CD4-positive, alpha-beta memory T cell (primary cell): ENCODE measurements around the gene FERMT1. TPM values are rescaled to one million over a fixed set of nuclear protein-coding genes. Genes with fewer than 3 reads are reported as not detected.

Experiments used
- CTCF ChIA-PET: fragments of 350-600 bp; sonication (Branson Sonifier 250); formaldehyde crosslinking; loops from one replicate; lab custom pipeline; 2021; ENCODE audit warnings: inconsistent platforms; ENCODE audit not compliant: partially characterized antibody; lab: Charles Lee
- POLR2A ChIA-PET: fragments of 350-600 bp; sonication (Branson Sonifier 250); formaldehyde crosslinking; loops from one replicate; lab custom pipeline; 2021; ENCODE audit not compliant: partially characterized antibody; lab: Charles Lee
- DNase-seq, 5 donors: peaks; one replicate each; pipeline versions ENCODE4 v3.0.0 to v3.0.0-alpha.2; 2020 to 2022; ENCODE audit warnings: mixed read lengths in 1 of 5
- H3K27ac ChIP-seq: one replicate; pipeline ENCODE4 v1.7.0; 2013; ENCODE audit warnings: low read depth, low read length
- H3K27me3 ChIP-seq: 2 replicates; pipeline ENCODE4 v1.7.0; 2013; ENCODE audit warnings: mild to moderate bottlenecking, low read length, moderate library complexity; ENCODE audit not compliant: insufficient read depth
- H3K36me3 ChIP-seq: 2 replicates; pipeline ENCODE4 v1.7.0; 2013; ENCODE audit warnings: mild to moderate bottlenecking, low read length, moderate library complexity; ENCODE audit not compliant: insufficient read depth
- H3K4me1 ChIP-seq: 2 replicates; pipeline ENCODE4 v1.7.0; 2013; ENCODE audit warnings: mild to moderate bottlenecking, low read length, moderate library complexity; ENCODE audit not compliant: insufficient read depth
- H3K4me3 ChIP-seq, 2 donors: one replicate each; pipeline ENCODE4 v1.7.0; 2013; ENCODE audit warnings: low read length in 2 of 2, mild to moderate bottlenecking in 1 of 2
- H3K9me3 ChIP-seq, 2 donors: one replicate each; pipeline ENCODE4 v1.7.0; 2013; ENCODE audit warnings: low read length in 2 of 2, control low read depth in 1 of 2; ENCODE audit not compliant: control insufficient read depth in 1 of 2
- H3K27ac Mint-ChIP-seq, 7 donors: one replicate each; pipeline ENCODE4 v1.8.0; 2020 to 2021; ENCODE audit warnings: mixed read lengths in 7 of 7, mild to moderate bottlenecking in 6 of 7, inconsistent platforms in 3 of 7, moderate library complexity in 3 of 7
- H3K27me3 Mint-ChIP-seq, 2 donors: one replicate each; pipeline ENCODE4 v1.8.0; 2020 to 2021; ENCODE audit warnings: mixed read lengths in 2 of 2
- H3K36me3 Mint-ChIP-seq, 2 donors: one replicate each; pipeline ENCODE4 v1.8.0; 2020 to 2021; ENCODE audit warnings: mixed read lengths in 2 of 2, inconsistent platforms in 1 of 2, mild to moderate bottlenecking in 1 of 2
- H3K4me1 Mint-ChIP-seq, 4 donors: one replicate each; pipeline ENCODE4 v1.8.0; 2020 to 2021; ENCODE audit warnings: mixed read lengths in 4 of 4, mild to moderate bottlenecking in 1 of 4
- H3K4me3 Mint-ChIP-seq, 8 donors: one replicate each; pipeline ENCODE4 v1.8.0; 2020 to 2021; ENCODE audit warnings: mixed read lengths in 8 of 8, mild to moderate bottlenecking in 7 of 8, moderate library complexity in 6 of 8, inconsistent platforms in 3 of 8
- H3K9me3 Mint-ChIP-seq, 8 donors: one replicate each; pipeline ENCODE4 v1.8.0; 2020 to 2021; ENCODE audit warnings: mixed read lengths in 8 of 8, mild to moderate bottlenecking in 5 of 8, inconsistent platforms in 3 of 8, moderate library complexity in 1 of 8
- intact Hi-C: fragments of 100-400 bp; cut with micrococcal nuclease; formaldehyde crosslinking; loops from one replicate; pipeline ENCODE4 v1.15.1; 2023
- polyA plus RNA-seq, 2 donors: library from polyadenylated mRNA; unstranded; fragments of 300-500 nt; fragmentation: Illumina TruSeq; gene quantifications; one replicate each; pipeline ENCODE4 v1.2.3, GENCODE V29; 2021
- total RNA-seq, 2 experiments: library from RNA; stranded (reverse); gene quantifications; one replicate each; pipeline ENCODE4 v1.2.3, GENCODE V29; 2021

FERMT1 gene
- total and polyA plus RNA-seq, 4 experiments from 2014 or later = not detected

GRCh38 chr20:6070829-6071695 lies 51.8 kb downstream of the FERMT1 start:
- no peaks in the 10 kb centered on the region for H3K9me3 ChIP-seq
- ChIA-PET CTCF (interaction anchor here (8.7 kb wide), 1 partner anchor 540 kb away, joined by 145 read pairs; no protein-coding TSS in a partner anchor), POLR2A (no interaction called here)
- H3K27me3 ChIP-seq = no peaks in the 10 kb centered on the region
- no peak for DNase-seq
- Mint-ChIP-seq H3K27me3 (peaks cover 0 to 5% of the 10 kb centered on the region in 2 donors), H3K36me3 (no peaks in the 10 kb centered on the region), H3K4me3 (no peak overlapping the region), H3K4me1 (peaks cover 0 to 3% (median 0%) of the 10 kb centered on the region in 4 donors), H3K9me3 (peaks cover 0 to 3% (median 0%) of the 10 kb centered on the region in 8 donors), H3K27ac (no peak overlapping the region)
- no peak overlapping the region for H3K4me3 ChIP-seq
- no peak overlapping the region for H3K27ac ChIP-seq
- H3K4me1 ChIP-seq = no peaks in the 10 kb centered on the region
- intact Hi-C loops = no loop called here
- H3K36me3 ChIP-seq = no peaks in the 10 kb centered on the region

GRCh38 chr20:6069669-6070068 lies 53.2 kb downstream of the FERMT1 start:
- no peaks in the 10 kb centered on the region for H3K9me3 ChIP-seq
- no peaks in the 10 kb centered on the region for H3K36me3 ChIP-seq
- H3K4me3 ChIP-seq = no peak overlapping the region
- ChIA-PET POLR2A (no interaction called here), CTCF (interaction anchor here (1.5 kb wide), 1 partner anchor 9 kb away, joined by 4 read pairs; no protein-coding TSS in a partner anchor)
- H3K27me3 ChIP-seq = no peaks in the 10 kb centered on the region
- H3K27ac ChIP-seq = no peak overlapping the region
- no peak for DNase-seq
- H3K27me3 Mint-ChIP-seq = peaks cover 2 to 5% of the 10 kb centered on the region in 2 donors
- H3K4me3 Mint-ChIP-seq = no peak overlapping the region
- peaks cover 0 to 3% (median 0%) of the 10 kb centered on the region in 4 donors for H3K4me1 Mint-ChIP-seq
- H3K36me3 Mint-ChIP-seq = no peaks in the 10 kb centered on the region
- H3K27ac Mint-ChIP-seq = no peak overlapping the region
- H3K4me1 ChIP-seq = no peaks in the 10 kb centered on the region
- H3K9me3 Mint-ChIP-seq = peaks cover 0 to 3% (median 0%) of the 10 kb centered on the region in 8 donors
- intact Hi-C loops = no loop called here

GRCh38 chr20:6067763-6068318 lies 55.0 kb downstream of the FERMT1 start:
- Histone ChIP-seq H3K36me3 (no peaks in the 10 kb centered on the region), H3K27ac (no peak overlapping the region), H3K9me3 (no peaks in the 10 kb centered on the region), H3K4me1 (no peaks in the 10 kb centered on the region), H3K4me3 (no peak overlapping the region), H3K27me3 (no peaks in the 10 kb centered on the region)
- intact Hi-C loops = no loop called here
- no peak for DNase-seq
- CTCF ChIA-PET = no interaction called here
- Mint-ChIP-seq H3K27ac (no peak overlapping the region), H3K4me1 (no peaks in the 10 kb centered on the region), H3K27me3 (peaks cover 2 to 5% of the 10 kb centered on the region in 2 donors), H3K36me3 (no peaks in the 10 kb centered on the region), H3K4me3 (no peak overlapping the region), H3K9me3 (peaks cover 0 to 3% (median 0%) of the 10 kb centered on the region in 8 donors)
- POLR2A ChIA-PET = no interaction called here

GRCh38 chr20:6066582-6066981 lies 56.2 kb downstream of the FERMT1 start:
- peaks cover 2 to 5% of the 10 kb centered on the region in 2 donors for H3K27me3 Mint-ChIP-seq
- H3K9me3 Mint-ChIP-seq = peaks cover 0 to 3% (median 0%) of the 10 kb centered on the region in 8 donors
- ChIA-PET CTCF (interaction anchor here (1.1 kb wide), 1 partner anchor 536 kb away, joined by 3 read pairs; no protein-coding TSS in a partner anchor), POLR2A (no interaction called here)
- Histone ChIP-seq H3K27ac (no peak overlapping the region), H3K4me1 (no peaks in the 10 kb centered on the region), H3K36me3 (no peaks in the 10 kb centered on the region), H3K27me3 (no peaks in the 10 kb centered on the region), H3K9me3 (no peaks in the 10 kb centered on the region), H3K4me3 (no peak overlapping the region)
- DNase-seq = no peak
- no peak overlapping the region for H3K27ac Mint-ChIP-seq
- no peak overlapping the region for H3K4me3 Mint-ChIP-seq
- intact Hi-C loops = no loop called here
- H3K4me1 Mint-ChIP-seq = peaks cover 0 to 5% (median 2%) of the 10 kb centered on the region in 4 donors
- no peaks in the 10 kb centered on the region for H3K36me3 Mint-ChIP-seq

GRCh38 chr20:6061544-6061943 lies 61.3 kb downstream of the FERMT1 start:
- POLR2A ChIA-PET = no interaction called here
- Mint-ChIP-seq H3K36me3 (no peaks in the 10 kb centered on the region), H3K4me1 (peaks cover 0 to 7% (median 4%) of the 10 kb centered on the region in 4 donors), H3K4me3 (no peak overlapping the region), H3K27ac (no peak overlapping the region), H3K9me3 (no peaks in the 10 kb centered on the region), H3K27me3 (peaks cover 8 to 10% of the 10 kb centered on the region in 2 donors)
- Histone ChIP-seq H3K4me1 (no peaks in the 10 kb centered on the region), H3K27ac (no peak overlapping the region), H3K27me3 (no peaks in the 10 kb centered on the region), H3K9me3 (no peaks in the 10 kb centered on the region), H3K4me3 (no peak overlapping the region), H3K36me3 (no peaks in the 10 kb centered on the region)
- DNase-seq = no peak
- intact Hi-C loops = no loop called here
- CTCF ChIA-PET = no interaction called here

GRCh38 chr20:6060213-6060612 lies 62.6 kb downstream of the FERMT1 start:
- no peak overlapping the region for H3K27ac Mint-ChIP-seq
- Histone ChIP-seq H3K36me3 (no peaks in the 10 kb centered on the region), H3K27me3 (no peaks in the 10 kb centered on the region), H3K9me3 (no peaks in the 10 kb centered on the region), H3K4me1 (no peaks in the 10 kb centered on the region), H3K4me3 (no peak overlapping the region), H3K27ac (no peak overlapping the region)
- H3K9me3 Mint-ChIP-seq = no peaks in the 10 kb centered on the region
- DNase-seq = no peak
- H3K27me3 Mint-ChIP-seq = peaks cover 6 to 10% of the 10 kb centered on the region in 2 donors
- intact Hi-C loops = no loop called here
- no peak overlapping the region for H3K4me3 Mint-ChIP-seq
- H3K4me1 Mint-ChIP-seq = peaks cover 0 to 7% (median 4%) of the 10 kb centered on the region in 4 donors
- H3K36me3 Mint-ChIP-seq = no peaks in the 10 kb centered on the region
- ChIA-PET CTCF (no interaction called here), POLR2A (no interaction called here)

GRCh38 chr20:6058684-6059295 lies 64.0 kb downstream of the FERMT1 start:
- no peak overlapping the region for H3K4me3 ChIP-seq
- no peak overlapping the region for H3K27ac Mint-ChIP-seq
- POLR2A ChIA-PET = no interaction called here
- H3K4me1 ChIP-seq = no peaks in the 10 kb centered on the region
- peaks cover 0 to 7% (median 4%) of the 10 kb centered on the region in 4 donors for H3K4me1 Mint-ChIP-seq
- CTCF ChIA-PET = no interaction called here
- H3K9me3 ChIP-seq = no peaks in the 10 kb centered on the region
- H3K27ac ChIP-seq = no peak overlapping the region
- intact Hi-C loops = no loop called here
- no peaks in the 10 kb centered on the region for H3K27me3 ChIP-seq
- H3K36me3 ChIP-seq = no peaks in the 10 kb centered on the region
- no peaks in the 10 kb centered on the region for H3K9me3 Mint-ChIP-seq
- H3K27me3 Mint-ChIP-seq = peaks cover 11 to 17% of the 10 kb centered on the region in 2 donors
- H3K4me3 Mint-ChIP-seq = no peak overlapping the region
- DNase-seq = no peak
- H3K36me3 Mint-ChIP-seq = no peaks in the 10 kb centered on the region
